Vagina (tissue), 2 donors: ENCODE measurements around the gene SON. TPM values are rescaled to one million over a fixed set of nuclear protein-coding genes. Genes with fewer than 3 reads are reported as not detected.

Experiments used
- DNase-seq, 2 donors: peaks; one replicate each; pipeline ENCODE4 v3.0.0-alpha.2; 2017; ENCODE audit errors: extremely low spot score in 2 of 2
- H3K27ac ChIP-seq: fragments of 200-600 bp; sonication (generic); one replicate; pipeline ENCODE4 v1.5.1; 2019
- H3K27me3 ChIP-seq: fragments of 200-600 bp; sonication (generic); one replicate; pipeline ENCODE4 v1.5.1; 2019
- H3K36me3 ChIP-seq, 2 donors: fragments of 200-600 bp; sonication (generic); one replicate each; pipeline ENCODE4 v1.5.1; 2017 to 2019
- H3K4me1 ChIP-seq: fragments of 200-600 bp; sonication (generic); one replicate; pipeline ENCODE4 v1.5.1; 2019
- H3K4me3 ChIP-seq, 2 donors: fragments of 200-600 bp; sonication (generic); 1 replicate in 1 of 2; 2 replicates in 1 of 2; pipeline ENCODE4 v1.5.1; 2016 to 2019
- H3K9me3 ChIP-seq: fragments of 200-600 bp; sonication (generic); one replicate; pipeline ENCODE4 v1.5.1; 2019
- CTCF ChIP-seq, 3 experiments: fragments of 450-650 bp in 2 of 3; fragments of 200-600 bp in 1 of 3; sonication (generic) in 1 of 3; IDR thresholded peaks; one replicate each; pipeline ENCODE4 v1.5.1; 2017 to 2019; ENCODE audit warnings: antibody characterized with exemption in 3 of 3, mild to moderate bottlenecking in 2 of 3, moderate library complexity in 2 of 3
- POLR2A ChIP-seq, 2 donors: fragments of 450-650 bp; IDR thresholded peaks; one replicate each; pipeline ENCODE4 v1.6.1; 2017; ENCODE audit warnings: antibody characterized with exemption in 2 of 2, mild to moderate bottlenecking in 2 of 2, moderate library complexity in 2 of 2
- POLR2AphosphoS5 ChIP-seq, 2 donors: sonication (generic); formaldehyde crosslinking; IDR thresholded peaks; one replicate each; pipeline ENCODE4 v1.9.0; 2017; ENCODE audit warnings: antibody characterized with exemption in 2 of 2, mild to moderate bottlenecking in 2 of 2, low read depth in 1 of 2; ENCODE audit not compliant: insufficient read depth in 1 of 2
- intact Hi-C: fragments of 100-400 bp; cut with DNase I; formaldehyde crosslinking; loops from one replicate; pipeline ENCODE4 v1.15.1; 2023
- total RNA-seq: library from RNA; depleted of rRNA; stranded (reverse); fragments of >200 nt; gene quantifications from one replicate; pipeline ENCODE4 v1.2.3, GENCODE V29; 2016

SON gene
- total RNA-seq, 1 donor from 2014 or later: 212 TPM

- no peak overlapping the region for H3K27ac ChIP-seq
- H3K27me3 ChIP-seq: no peaks in the 10 kb centered on the region
Measured at GRCh38 chr21:33566514-33566913, 23.7 kb downstream of the SON start.

GRCh38 chr21:33567914-33568313, 25.1 kb downstream of the SON start:
- H3K4me3 ChIP-seq: no peak overlapping the region
- H3K36me3 ChIP-seq: peaks cover 0 to 46% of the 10 kb centered on the region in 2 donors
- no peaks in the 10 kb centered on the region for H3K4me1 ChIP-seq
- H3K9me3 ChIP-seq: no peaks in the 10 kb centered on the region
- intact Hi-C loops: no loop called here
- no peaks in the 10 kb centered on the region for H3K27me3 ChIP-seq
- no peak for TF ChIP-seq CTCF (IDR thresholded peaks at IDR 0.05)
- TF ChIP-seq POLR2A (IDR thresholded peaks at IDR 0.05): no peak
- no peak for TF ChIP-seq POLR2AphosphoS5 (IDR thresholded peaks at IDR 0.05; ENCODE audit: insufficient read depth in 1 of 2, low read depth in 1 of 2)
- H3K27ac ChIP-seq: no peak overlapping the region
- no peak for DNase-seq

More at GRCh38 chr21:33566514-33566913, 23.7 kb downstream of the SON start:
- Histone ChIP-seq H3K4me3 (no peak overlapping the region), H3K9me3 (no peaks in the 10 kb centered on the region), H3K4me1 (no peaks in the 10 kb centered on the region), H3K36me3 (peaks cover 0 to 45% of the 10 kb centered on the region in 2 donors)
- TF ChIP-seq CTCF (IDR thresholded peaks at IDR 0.05) (no peak), POLR2A (IDR thresholded peaks at IDR 0.05) (no peak), POLR2AphosphoS5 (IDR thresholded peaks at IDR 0.05; ENCODE audit: insufficient read depth in 1 of 2, low read depth in 1 of 2) (no peak)
- DNase-seq: no peak
- intact Hi-C loops: no loop called here

- no peak overlapping the region for H3K4me3 ChIP-seq
- peaks cover 0 to 46% of the 10 kb centered on the region in 2 donors for H3K36me3 ChIP-seq
- H3K27ac ChIP-seq: no peak overlapping the region
- intact Hi-C loops: no loop called here
- no peak for TF ChIP-seq POLR2A (IDR thresholded peaks at IDR 0.05)
- no peak for TF ChIP-seq CTCF (IDR thresholded peaks at IDR 0.05)
- TF ChIP-seq POLR2AphosphoS5 (IDR thresholded peaks at IDR 0.05; ENCODE audit: insufficient read depth in 1 of 2, low read depth in 1 of 2): no peak
- H3K9me3 ChIP-seq: no peaks in the 10 kb centered on the region
- H3K4me1 ChIP-seq: no peaks in the 10 kb centered on the region
- H3K27me3 ChIP-seq: no peaks in the 10 kb centered on the region
- no peak for DNase-seq
Measured at GRCh38 chr21:33568448-33568847, 25.6 kb downstream of the SON start.

GRCh38 chr21:33569991-33570390, 27.2 kb downstream of the SON start:
- intact Hi-C loops: no loop called here

More at GRCh38 chr21:33569991-33570390, 27.2 kb downstream of the SON start:
- Histone ChIP-seq H3K36me3 (peaks cover 0 to 53% of the 10 kb centered on the region in 2 donors), H3K27ac (no peak overlapping the region), H3K4me1 (no peaks in the 10 kb centered on the region), H3K4me3 (no peak overlapping the region), H3K9me3 (no peaks in the 10 kb centered on the region), H3K27me3 (no peaks in the 10 kb centered on the region)
- no peak for DNase-seq
- no peak for TF ChIP-seq POLR2AphosphoS5 (IDR thresholded peaks at IDR 0.05; ENCODE audit: insufficient read depth in 1 of 2, low read depth in 1 of 2)
- TF ChIP-seq CTCF (IDR thresholded peaks at IDR 0.05): no peak
- TF ChIP-seq POLR2A (IDR thresholded peaks at IDR 0.05): no peak
